ENCODE data around the gene DCAF17. TPM values are rescaled to one million over a fixed set of nuclear protein-coding genes. Genes with fewer than 3 reads are reported as not detected.

The DCAF17 gene
- total and polyA plus RNA-seq, 2 of the 13 experiments (the other 11 are each of a cell fraction or from before 2014, with no cell fraction given): 13.7 to 30.0 TPM

DNA sequence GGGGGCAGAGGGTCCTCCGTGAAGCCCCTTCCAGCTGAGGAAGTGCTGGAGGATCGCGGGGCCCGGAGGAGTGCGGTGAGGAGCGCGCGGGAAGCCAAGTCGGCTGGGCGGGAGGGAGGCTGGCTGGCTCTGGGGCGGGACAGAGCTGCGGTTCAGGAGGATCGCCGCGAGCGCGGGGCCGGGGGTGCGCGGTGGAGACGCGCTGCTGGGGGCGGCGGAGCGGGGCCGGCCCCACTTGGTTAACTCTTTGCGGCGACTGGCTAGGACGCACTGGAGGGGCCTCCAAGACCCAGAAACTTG, 88.7 kb downstream of the DCAF17 start (continued):
- TF ChIP-seq FLYWCH1 (CRISPR knock-in tag; IDR thresholded peaks at IDR 0.05) (0 out of 2 replicates have a peak, but pooled peaks have one; percentile 32), ZNF20 (CRISPR knock-in tag; IDR thresholded peaks at IDR 0.05) (no peak), ZNF251 (CRISPR knock-in tag; IDR thresholded peaks at IDR 0.05) (no peak), MEIS2 (CRISPR knock-in tag; IDR thresholded peaks at IDR 0.05) (0 out of 2 replicates have a peak, but pooled peaks have one; percentile 35), DBP (CRISPR knock-in tag; IDR thresholded peaks at IDR 0.05; ENCODE audit: not compliant biosample characterization) (no peak), POGZ (CRISPR knock-in tag; IDR thresholded peaks at IDR 0.05) (no peak), ZUFSP (CRISPR knock-in tag; IDR thresholded peaks at IDR 0.05; ENCODE audit: borderline replicate concordance) (no peak), SAFB2 (CRISPR knock-in tag; IDR thresholded peaks at IDR 0.05; ENCODE audit: borderline replicate concordance, low read depth) (0 out of 2 replicates have a peak, but pooled peaks have one; percentile 5), ZBTB1 (CRISPR knock-in tag; IDR thresholded peaks at IDR 0.05; ENCODE audit: borderline replicate concordance) (no peak), BCL3 (CRISPR knock-in tag; IDR thresholded peaks at IDR 0.05) (no peak), HES4 (CRISPR knock-in tag; IDR thresholded peaks at IDR 0.05; ENCODE audit: borderline replicate concordance) (no peak), ZNF672 (CRISPR knock-in tag; IDR thresholded peaks at IDR 0.05) (no peak), ARID2 (CRISPR knock-in tag; IDR thresholded peaks at IDR 0.05; ENCODE audit: borderline replicate concordance) (0 out of 2 replicates have a peak, but pooled peaks have one; percentile 50), ZNF839 (CRISPR knock-in tag; IDR thresholded peaks at IDR 0.05; ENCODE audit: borderline replicate concordance) (no peak), AKAP8 (CRISPR knock-in tag; IDR thresholded peaks at IDR 0.05) (0 out of 2 replicates have a peak, but pooled peaks have one; percentile 17), ZNF564 (CRISPR knock-in tag; IDR thresholded peaks at IDR 0.05) (no peak), CENPBD1 (CRISPR knock-in tag; IDR thresholded peaks at IDR 0.05; ENCODE audit: borderline replicate concordance, low read depth) (no peak), CC2D1A (CRISPR knock-in tag; IDR thresholded peaks at IDR 0.05) (no peak), FOXK2 (IDR thresholded peaks at IDR 0.05) (no peak), ARHGAP35 (CRISPR knock-in tag; IDR thresholded peaks at IDR 0.05; ENCODE audit: borderline replicate concordance) (0 out of 2 replicates have a peak, but pooled peaks have one; percentile 6)
- TF ChIP-seq, protein P1, sequence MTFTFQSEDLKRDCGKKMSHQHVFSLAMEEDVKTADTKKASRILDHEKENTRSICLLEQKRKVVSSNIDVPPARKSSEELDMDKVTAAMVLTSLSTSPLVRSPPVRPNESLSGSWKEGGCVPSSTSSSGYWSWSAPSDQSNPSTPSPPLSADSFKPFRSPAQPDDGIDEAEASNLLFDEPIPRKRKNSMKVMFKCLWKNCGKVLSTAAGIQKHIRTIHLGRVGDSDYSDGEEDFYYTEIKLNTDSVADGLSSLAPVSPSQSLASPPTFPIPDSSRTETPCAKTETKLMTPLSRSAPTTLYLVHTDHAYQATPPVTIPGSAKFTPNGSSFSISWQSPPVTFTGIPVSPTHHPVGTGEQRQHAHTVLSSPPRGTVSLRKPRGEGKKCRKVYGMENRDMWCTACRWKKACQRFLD (CRISPR knock-in tag; IDR thresholded peaks at IDR 0.05; ENCODE audit: borderline replicate concordance): 0 out of 2 replicates have a peak, but pooled peaks have one; percentile 49
- TF ChIP-seq, protein P2, sequence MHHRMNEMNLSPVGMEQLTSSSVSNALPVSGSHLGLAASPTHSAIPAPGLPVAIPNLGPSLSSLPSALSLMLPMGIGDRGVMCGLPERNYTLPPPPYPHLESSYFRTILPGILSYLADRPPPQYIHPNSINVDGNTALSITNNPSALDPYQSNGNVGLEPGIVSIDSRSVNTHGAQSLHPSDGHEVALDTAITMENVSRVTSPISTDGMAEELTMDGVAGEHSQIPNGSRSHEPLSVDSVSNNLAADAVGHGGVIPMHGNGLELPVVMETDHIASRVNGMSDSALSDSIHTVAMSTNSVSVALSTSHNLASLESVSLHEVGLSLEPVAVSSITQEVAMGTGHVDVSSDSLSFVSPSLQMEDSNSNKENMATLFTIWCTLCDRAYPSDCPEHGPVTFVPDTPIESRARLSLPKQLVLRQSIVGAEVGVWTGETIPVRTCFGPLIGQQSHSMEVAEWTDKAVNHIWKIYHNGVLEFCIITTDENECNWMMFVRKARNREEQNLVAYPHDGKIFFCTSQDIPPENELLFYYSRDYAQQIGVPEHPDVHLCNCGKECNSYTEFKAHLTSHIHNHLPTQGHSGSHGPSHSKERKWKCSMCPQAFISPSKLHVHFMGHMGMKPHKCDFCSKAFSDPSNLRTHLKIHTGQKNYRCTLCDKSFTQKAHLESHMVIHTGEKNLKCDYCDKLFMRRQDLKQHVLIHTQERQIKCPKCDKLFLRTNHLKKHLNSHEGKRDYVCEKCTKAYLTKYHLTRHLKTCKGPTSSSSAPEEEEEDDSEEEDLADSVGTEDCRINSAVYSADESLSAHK (CRISPR knock-in tag; IDR thresholded peaks at IDR 0.05; ENCODE audit: borderline replicate concordance): no peak
